ENCODE measurements around the gene C4orf51. TPM values are rescaled to one million over a fixed set of nuclear protein-coding genes. Genes with fewer than 3 reads are reported as not detected.

C4orf51 gene
- total RNA-seq, 1 donor from 2014 or later, result not detected

DNA sequence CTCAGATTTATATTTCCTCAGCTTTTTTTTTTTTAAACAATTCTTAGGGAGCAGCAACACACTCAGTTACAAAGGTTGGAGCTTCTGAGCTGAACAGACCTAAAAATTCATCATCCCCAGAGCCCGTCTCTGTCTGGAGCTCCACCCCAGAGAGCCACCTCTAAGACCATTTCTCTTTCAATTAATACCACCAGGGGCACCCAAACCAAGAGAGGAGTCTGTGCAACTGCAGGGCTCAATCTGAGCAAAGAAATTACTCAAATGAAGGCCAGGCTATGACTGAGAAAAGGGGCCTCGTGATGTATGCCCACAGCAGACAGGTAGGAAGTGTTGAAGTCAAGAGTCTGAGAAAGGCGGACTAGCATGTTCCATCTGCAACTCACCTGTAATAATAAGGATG lies 95.5 kb downstream of the C4orf51 start:
- H3K9me3 Mint-ChIP-seq, result no peaks in the 10 kb centered on the region
- intact Hi-C loops (cut with micrococcal nuclease), result no loop called here
- DNase-seq (no peak), ATAC-seq (ENCODE audit: low read depth) (no peak)
- no peak overlapping the region for H3K27ac Mint-ChIP-seq
- no peaks in the 10 kb centered on the region for H3K27me3 Mint-ChIP-seq
- no peak for TF ChIP-seq CTCF (IDR thresholded peaks at IDR 0.05)
- no peaks in the 10 kb centered on the region for H3K4me1 Mint-ChIP-seq
- peaks cover 84% of the 10 kb centered on the region for H3K36me3 Mint-ChIP-seq (ENCODE audit: low read depth)
- ChIA-PET POLR2A (no interaction called here), CTCF (no interaction called here)
- no peak overlapping the region for H3K4me3 Mint-ChIP-seq

- peaks cover 81% of the 10 kb centered on the region for H3K36me3 Mint-ChIP-seq (ENCODE audit: low read depth)
- POLR2A ChIA-PET, result no interaction called here
Measured at GRCh38 chr4:145776208-145776607, 96.3 kb downstream of the C4orf51 start.

GRCh38 chr4:145779319-145779801 lies 99.4 kb downstream of the C4orf51 start:
- Mint-ChIP-seq H3K9me3 (peaks cover 4% of the 10 kb centered on the region), H3K36me3 (ENCODE audit: low read depth) (peaks cover 62% of the 10 kb centered on the region), H3K4me3 (no peak overlapping the region), H3K27ac (no peak overlapping the region), H3K4me1 (no peaks in the 10 kb centered on the region), H3K27me3 (no peaks in the 10 kb centered on the region)
- intact Hi-C loops (cut with micrococcal nuclease), result no loop called here
- ChIA-PET POLR2A (no interaction called here), CTCF (no interaction called here)
- DNase-seq (no peak), ATAC-seq (ENCODE audit: low read depth) (no peak)
- no peak for TF ChIP-seq CTCF (IDR thresholded peaks at IDR 0.05)

More at GRCh38 chr4:145776208-145776607, 96.3 kb downstream of the C4orf51 start:
- Mint-ChIP-seq H3K4me3 (no peak overlapping the region), H3K27me3 (no peaks in the 10 kb centered on the region), H3K9me3 (no peaks in the 10 kb centered on the region), H3K27ac (no peak overlapping the region), H3K4me1 (no peaks in the 10 kb centered on the region)
- intact Hi-C loops (cut with micrococcal nuclease), result no loop called here
- TF ChIP-seq CTCF (IDR thresholded peaks at IDR 0.05), result no peak
- ATAC-seq (ENCODE audit: low read depth) (no peak), DNase-seq (no peak)
- CTCF ChIA-PET, result no interaction called here

GRCh38 chr4:145781351-145781750 lies 101.4 kb downstream of the C4orf51 start:
- intact Hi-C loops (cut with micrococcal nuclease), result no loop called here
- Mint-ChIP-seq H3K4me1 (no peaks in the 10 kb centered on the region), H3K27ac (no peak overlapping the region), H3K27me3 (no peaks in the 10 kb centered on the region), H3K9me3 (peaks cover 4% of the 10 kb centered on the region), H3K4me3 (no peak overlapping the region), H3K36me3 (ENCODE audit: low read depth) (peaks cover 52% of the 10 kb centered on the region)
- no peak for TF ChIP-seq CTCF (IDR thresholded peaks at IDR 0.05)
- ATAC-seq (ENCODE audit: low read depth) (no peak), DNase-seq (no peak)
- POLR2A ChIA-PET, result no interaction called here
- CTCF ChIA-PET, result no interaction called here

Other genes starting within 250 kb of the C4orf51 start
- gene SMAD1, start 198.3 kb upstream of the C4orf51 start, total RNA-seq, result not detected in 2 replicates
- gene MMAA, start 60.8 kb upstream of the C4orf51 start, total RNA-seq, result 11.3 and 13.5 TPM in 2 replicates